ENCODE results near the gene ZNF213. TPM values are rescaled to one million over a fixed set of nuclear protein-coding genes. Genes with fewer than 3 reads are reported as not detected.

The ZNF213 gene
- total RNA-seq, 1 experiment from 2014 or later: 20.7 TPM

GRCh38 chr16:3152027-3152276 is 17.1 kb downstream of the ZNF213 start:
- no peaks in the 10 kb centered on the region for H3K9me3 Mint-ChIP-seq (ENCODE audit: unreplicated experiment)
- TF ChIP-seq CTCF (IDR thresholded peaks at IDR 0.05; ENCODE audit: unreplicated experiment): no peak
- ChIA-PET CTCF (interaction anchor here (1.0 to 6.8 kb wide), 2 partner anchors 14 to 21 kb away, joined by 3 to 75 read pairs; partner anchors contain the start of gene ZNF213), POLR2A (interaction anchor here (0.8 to 3.7 kb wide), 5 partner anchors 17 to 357 kb away, joined by 3 to 31 read pairs (median 4); no protein-coding TSS in a partner anchor)
- intact Hi-C loops (cut with micrococcal nuclease): loop anchor here (1.0 to 2.0 kb wide), 2 partner anchors 15 to 348 kb away; no protein-coding TSS in a partner anchor
- H3K27me3 Mint-ChIP-seq (ENCODE audit: insufficient read depth, unreplicated experiment): no peaks in the 10 kb centered on the region
- H3K27ac Mint-ChIP-seq (ENCODE audit: low read depth, unreplicated experiment): no peak overlapping the region
- peaks cover 10% of the 10 kb centered on the region for H3K4me1 Mint-ChIP-seq (ENCODE audit: insufficient read depth, unreplicated experiment)
- H3K4me3 Mint-ChIP-seq (ENCODE audit: unreplicated experiment): peak overlapping the region; percentile 83
- BruUV-seq (replicated peaks): no TSS peak
- no peak for DNase-seq (ENCODE audit: unreplicated experiment)
- H3K36me3 Mint-ChIP-seq (ENCODE audit: insufficient read depth, unreplicated experiment): peaks cover 33% of the 10 kb centered on the region

GRCh38 chr16:3152277-3152990 is 17.6 kb downstream of the ZNF213 start:
- H3K4me3 Mint-ChIP-seq (ENCODE audit: unreplicated experiment): peak overlapping the region; percentile 83
- H3K27me3 Mint-ChIP-seq (ENCODE audit: insufficient read depth, unreplicated experiment): no peaks in the 10 kb centered on the region
- DNase-seq (ENCODE audit: unreplicated experiment): peak; percentile 93
- H3K9me3 Mint-ChIP-seq (ENCODE audit: unreplicated experiment): no peaks in the 10 kb centered on the region
- H3K4me1 Mint-ChIP-seq (ENCODE audit: insufficient read depth, unreplicated experiment): peaks cover 10% of the 10 kb centered on the region
- CTCF ChIA-PET: interaction anchor here (0.6 to 6.8 kb wide), 6 partner anchors 14 to 227 kb away, joined by 3 to 75 read pairs (median 3); partner anchors contain the start of gene ZNF213
- POLR2A ChIA-PET: interaction anchor here (0.6 to 3.7 kb wide), 7 partner anchors 16 to 1402 kb away, joined by 3 to 31 read pairs (median 4); partner anchors contain the start of gene ZNF213
- no peak overlapping the region for H3K27ac Mint-ChIP-seq (ENCODE audit: low read depth, unreplicated experiment)
- TF ChIP-seq CTCF (IDR thresholded peaks at IDR 0.05; ENCODE audit: unreplicated experiment): peak; percentile 19
- intact Hi-C loops (cut with micrococcal nuclease): loop anchor here (1.0 to 2.0 kb wide), 2 partner anchors 14 to 348 kb away; no protein-coding TSS in a partner anchor
- BruUV-seq (replicated peaks): no TSS peak
- H3K36me3 Mint-ChIP-seq (ENCODE audit: insufficient read depth, unreplicated experiment): peaks cover 38% of the 10 kb centered on the region

GRCh38 chr16:3152991-3153368 is 18.2 kb downstream of the ZNF213 start:
- CTCF ChIA-PET: interaction anchor here (0.6 to 6.8 kb wide), 5 partner anchors 22 to 227 kb away, joined by 3 to 75 read pairs (median 3); partner anchors contain the start of gene ZNF213
- no TSS peak for BruUV-seq (replicated peaks)
- H3K36me3 Mint-ChIP-seq (ENCODE audit: insufficient read depth, unreplicated experiment): peaks cover 44% of the 10 kb centered on the region
- intact Hi-C loops (cut with micrococcal nuclease): loop anchor here (1.0 to 2.0 kb wide), 2 partner anchors 14 to 347 kb away; no protein-coding TSS in a partner anchor
- H3K4me1 Mint-ChIP-seq (ENCODE audit: insufficient read depth, unreplicated experiment): peaks cover 10% of the 10 kb centered on the region
- POLR2A ChIA-PET: interaction anchor here (0.6 to 3.7 kb wide), 5 partner anchors 16 to 1402 kb away, joined by 3 to 31 read pairs (median 4); partner anchors contain the start of gene ZNF213
- no peaks in the 10 kb centered on the region for H3K9me3 Mint-ChIP-seq (ENCODE audit: unreplicated experiment)
- no peak for TF ChIP-seq CTCF (IDR thresholded peaks at IDR 0.05; ENCODE audit: unreplicated experiment)
- peak overlapping the region; percentile 83 for H3K4me3 Mint-ChIP-seq (ENCODE audit: unreplicated experiment)
- no peak for DNase-seq (ENCODE audit: unreplicated experiment)
- no peaks in the 10 kb centered on the region for H3K27me3 Mint-ChIP-seq (ENCODE audit: insufficient read depth, unreplicated experiment)
- H3K27ac Mint-ChIP-seq (ENCODE audit: low read depth, unreplicated experiment): no peak overlapping the region

GRCh38 chr16:3155181-3155580 is 20.4 kb downstream of the ZNF213 start:
- POLR2A ChIA-PET: interaction anchor here (1.4 kb wide), 1 partner anchor 128 kb away, joined by 3 read pairs; the partner anchor contains the start of gene ZNF263
- H3K9me3 Mint-ChIP-seq (ENCODE audit: unreplicated experiment): no peaks in the 10 kb centered on the region
- no peaks in the 10 kb centered on the region for H3K27me3 Mint-ChIP-seq (ENCODE audit: insufficient read depth, unreplicated experiment)
- no TSS peak for BruUV-seq (replicated peaks)
- H3K4me1 Mint-ChIP-seq (ENCODE audit: insufficient read depth, unreplicated experiment): peaks cover 10% of the 10 kb centered on the region
- CTCF ChIA-PET: interaction anchor here (0.7 kb wide), 2 partner anchors 12 to 14 kb away, joined by 3 to 4 read pairs; no protein-coding TSS in a partner anchor
- intact Hi-C loops (cut with micrococcal nuclease): no loop called here
- TF ChIP-seq CTCF (IDR thresholded peaks at IDR 0.05; ENCODE audit: unreplicated experiment): no peak
- no peak overlapping the region for H3K27ac Mint-ChIP-seq (ENCODE audit: low read depth, unreplicated experiment)
- peaks cover 57% of the 10 kb centered on the region for H3K36me3 Mint-ChIP-seq (ENCODE audit: insufficient read depth, unreplicated experiment)
- no peak for DNase-seq (ENCODE audit: unreplicated experiment)
- H3K4me3 Mint-ChIP-seq (ENCODE audit: unreplicated experiment): no peak overlapping the region
